ENCODE data around the gene FSD2. TPM values are rescaled to one million over a fixed set of nuclear protein-coding genes. Genes with fewer than 3 reads are reported as not detected.

Gene FSD2
- total RNA-seq, 1 donor from 2014 or later = not detected

DNA sequence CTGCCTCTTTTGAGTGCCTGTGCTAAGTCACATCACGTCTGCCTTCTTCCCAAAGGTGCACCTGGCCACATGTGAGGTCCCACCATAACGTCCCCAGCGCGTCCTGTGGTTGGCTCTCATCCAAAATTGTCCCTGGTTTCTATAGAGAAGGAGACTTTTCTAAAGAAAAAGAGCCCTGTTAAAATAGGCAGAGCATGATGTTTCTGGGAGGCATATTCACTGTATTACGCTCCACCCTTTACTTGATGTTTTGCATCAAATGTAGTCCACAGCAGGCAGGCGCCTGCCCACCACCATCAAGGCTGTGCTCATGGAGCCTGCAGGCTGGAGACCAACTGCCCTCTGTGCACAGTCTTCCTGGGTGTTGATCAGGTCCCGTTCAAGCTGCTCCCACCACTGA lies 39.8 kb upstream of the FSD2 start:
- peaks cover 6% of the 10 kb centered on the region for H3K36me3 Mint-ChIP-seq
- TF ChIP-seq, protein P1, sequence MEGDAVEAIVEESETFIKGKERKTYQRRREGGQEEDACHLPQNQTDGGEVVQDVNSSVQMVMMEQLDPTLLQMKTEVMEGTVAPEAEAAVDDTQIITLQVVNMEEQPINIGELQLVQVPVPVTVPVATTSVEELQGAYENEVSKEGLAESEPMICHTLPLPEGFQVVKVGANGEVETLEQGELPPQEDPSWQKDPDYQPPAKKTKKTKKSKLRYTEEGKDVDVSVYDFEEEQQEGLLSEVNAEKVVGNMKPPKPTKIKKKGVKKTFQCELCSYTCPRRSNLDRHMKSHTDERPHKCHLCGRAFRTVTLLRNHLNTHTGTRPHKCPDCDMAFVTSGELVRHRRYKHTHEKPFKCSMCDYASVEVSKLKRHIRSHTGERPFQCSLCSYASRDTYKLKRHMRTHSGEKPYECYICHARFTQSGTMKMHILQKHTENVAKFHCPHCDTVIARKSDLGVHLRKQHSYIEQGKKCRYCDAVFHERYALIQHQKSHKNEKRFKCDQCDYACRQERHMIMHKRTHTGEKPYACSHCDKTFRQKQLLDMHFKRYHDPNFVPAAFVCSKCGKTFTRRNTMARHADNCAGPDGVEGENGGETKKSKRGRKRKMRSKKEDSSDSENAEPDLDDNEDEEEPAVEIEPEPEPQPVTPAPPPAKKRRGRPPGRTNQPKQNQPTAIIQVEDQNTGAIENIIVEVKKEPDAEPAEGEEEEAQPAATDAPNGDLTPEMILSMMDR (IDR thresholded peaks at IDR 0.05; ENCODE audit: unreplicated experiment) = no peak
- no peak for DNase-seq (ENCODE audit: low spot score in 2 of 2, unreplicated experiment in 2 of 2)
- peaks cover 5% of the 10 kb centered on the region for H3K9me3 Mint-ChIP-seq
- H3K27ac Mint-ChIP-seq = no peak overlapping the region
- peaks cover 13% of the 10 kb centered on the region for H3K4me1 Mint-ChIP-seq
- no peak overlapping the region for H3K4me3 Mint-ChIP-seq
- H3K27me3 Mint-ChIP-seq (ENCODE audit: low read depth) = no peaks in the 10 kb centered on the region

GRCh38 chr15:82843566-82843965 lies 37.7 kb upstream of the FSD2 start:
- no peaks in the 10 kb centered on the region for H3K4me1 Mint-ChIP-seq
- H3K27me3 Mint-ChIP-seq (ENCODE audit: low read depth) = no peaks in the 10 kb centered on the region
- H3K4me3 Mint-ChIP-seq = no peak overlapping the region
- peaks cover 9% of the 10 kb centered on the region for H3K36me3 Mint-ChIP-seq
- no peak overlapping the region for H3K27ac Mint-ChIP-seq
- H3K9me3 Mint-ChIP-seq = peaks cover 13% of the 10 kb centered on the region
- no peak for DNase-seq (ENCODE audit: low spot score in 2 of 2, unreplicated experiment in 2 of 2)
- TF ChIP-seq, protein P1 (IDR thresholded peaks at IDR 0.05; ENCODE audit: unreplicated experiment) = no peak

DNA sequence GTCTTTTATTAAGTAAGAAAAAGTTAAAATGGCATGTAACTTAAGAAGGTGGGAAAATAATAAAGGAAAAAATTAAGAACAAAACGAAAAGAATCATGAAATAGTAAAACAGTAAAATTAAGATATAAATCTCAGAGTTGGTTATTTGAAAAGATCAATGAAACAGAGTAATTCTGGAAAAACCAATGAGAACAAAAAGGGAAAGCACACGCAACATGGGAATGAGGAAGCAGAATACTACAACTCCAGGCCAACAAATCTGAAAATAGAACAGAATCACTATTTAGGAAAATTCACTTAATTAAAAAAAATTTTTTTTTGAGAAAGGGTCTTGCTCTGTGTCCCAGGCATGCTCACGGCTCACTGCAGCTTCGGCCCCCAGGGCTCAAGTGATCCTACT lies 34.3 kb upstream of the FSD2 start:
- Mint-ChIP-seq H3K27ac (no peak overlapping the region), H3K4me1 (no peaks in the 10 kb centered on the region), H3K27me3 (ENCODE audit: low read depth) (no peaks in the 10 kb centered on the region), H3K9me3 (peaks cover 13% of the 10 kb centered on the region), H3K36me3 (peaks cover 36% of the 10 kb centered on the region), H3K4me3 (no peak overlapping the region)
- DNase-seq (ENCODE audit: low spot score in 2 of 2, unreplicated experiment in 2 of 2) = no peak
- TF ChIP-seq, protein P1 (IDR thresholded peaks at IDR 0.05; ENCODE audit: unreplicated experiment) = no peak

DNA sequence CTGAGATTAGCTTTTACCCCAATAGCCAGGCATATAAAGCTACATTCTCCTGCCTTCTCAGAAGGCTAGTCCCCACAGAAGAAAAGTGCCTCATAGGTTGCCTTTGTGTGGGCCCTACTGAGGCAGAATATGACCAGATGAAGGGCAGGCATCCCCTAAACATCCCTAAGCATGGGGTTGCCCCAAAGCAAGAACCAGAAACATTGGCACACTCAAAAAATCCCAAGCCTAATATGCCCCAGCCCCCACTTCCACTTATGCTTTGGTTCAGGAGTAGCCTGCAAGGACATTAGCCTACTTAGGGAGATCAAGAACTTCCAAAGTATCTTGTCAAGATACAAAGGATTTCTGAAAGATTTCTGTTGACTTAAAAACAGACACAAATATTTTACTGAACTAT lies 33.3 kb upstream of the FSD2 start:
- Mint-ChIP-seq H3K9me3 (peaks cover 13% of the 10 kb centered on the region), H3K4me3 (no peak overlapping the region), H3K36me3 (peaks cover 42% of the 10 kb centered on the region), H3K27me3 (ENCODE audit: low read depth) (no peaks in the 10 kb centered on the region), H3K4me1 (no peaks in the 10 kb centered on the region), H3K27ac (no peak overlapping the region)
- TF ChIP-seq, protein P1 (IDR thresholded peaks at IDR 0.05; ENCODE audit: unreplicated experiment) = no peak
- no peak for DNase-seq (ENCODE audit: low spot score in 2 of 2, unreplicated experiment in 2 of 2)

DNA sequence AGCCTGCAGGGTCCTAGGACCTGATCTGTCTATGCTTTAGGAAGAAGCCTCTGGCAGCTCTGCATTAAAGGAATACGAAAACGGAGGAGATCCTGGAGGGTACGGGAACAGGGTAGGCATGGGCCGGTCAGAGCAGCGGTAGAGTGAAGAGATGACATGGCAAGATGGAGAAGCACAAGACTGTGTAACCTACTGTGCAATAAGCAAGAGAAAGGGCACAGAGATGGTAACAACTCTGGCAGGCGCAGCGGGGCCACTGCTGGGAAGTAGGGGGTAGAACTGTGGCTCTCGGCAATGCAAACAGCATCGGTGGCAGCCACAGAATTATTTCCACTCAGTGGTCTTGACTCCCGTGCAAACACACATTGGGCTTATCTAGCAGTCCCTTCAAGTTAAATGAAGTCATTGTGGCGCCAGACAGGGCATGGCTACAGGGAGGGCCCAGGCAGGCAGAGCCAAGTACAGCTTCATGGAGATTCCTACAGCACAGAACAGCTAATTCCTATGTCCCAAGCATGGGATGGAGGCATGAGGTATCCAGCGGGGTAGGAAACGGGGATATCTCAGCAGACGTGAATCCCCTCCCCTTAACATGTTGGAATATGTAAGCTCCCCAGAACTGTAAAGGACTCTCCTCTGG lies 32.3 kb upstream of the FSD2 start:
- H3K27ac Mint-ChIP-seq = no peak overlapping the region
- H3K9me3 Mint-ChIP-seq = peaks cover 13% of the 10 kb centered on the region
- TF ChIP-seq, protein P1 (IDR thresholded peaks at IDR 0.05; ENCODE audit: unreplicated experiment) = no peak
- peaks cover 42% of the 10 kb centered on the region for H3K36me3 Mint-ChIP-seq
- no peak for DNase-seq (ENCODE audit: low spot score in 2 of 2, unreplicated experiment in 2 of 2)
- H3K27me3 Mint-ChIP-seq (ENCODE audit: low read depth) = no peaks in the 10 kb centered on the region
- no peak overlapping the region for H3K4me3 Mint-ChIP-seq
- no peaks in the 10 kb centered on the region for H3K4me1 Mint-ChIP-seq
